Muscle of arm (tissue), 12 donors: ENCODE results near the gene KMT2D. TPM values are rescaled to one million over a fixed set of nuclear protein-coding genes. Genes with fewer than 3 reads are reported as not detected.

Source experiments
- DNase-seq: peaks from one replicate; pipeline ENCODE4 v3.0.0-alpha.2; 2013
- polyA plus RNA-seq, 12 donors: library from polyadenylated mRNA; unstranded; fragments of 120-200 nt; gene quantifications; one replicate each; pipeline ENCODE4 v1.2.1, GENCODE V29; 2013; ENCODE audit not compliant: insufficient read length in 12 of 12

The KMT2D gene
- polyA plus RNA-seq, 12 donors = 29.4 to 59.8 (median 38.2) TPM

GRCh38 chr12:49054524-49054923 lies 6.1 kb downstream of the KMT2D start:
- DNase-seq = no peak

DNA sequence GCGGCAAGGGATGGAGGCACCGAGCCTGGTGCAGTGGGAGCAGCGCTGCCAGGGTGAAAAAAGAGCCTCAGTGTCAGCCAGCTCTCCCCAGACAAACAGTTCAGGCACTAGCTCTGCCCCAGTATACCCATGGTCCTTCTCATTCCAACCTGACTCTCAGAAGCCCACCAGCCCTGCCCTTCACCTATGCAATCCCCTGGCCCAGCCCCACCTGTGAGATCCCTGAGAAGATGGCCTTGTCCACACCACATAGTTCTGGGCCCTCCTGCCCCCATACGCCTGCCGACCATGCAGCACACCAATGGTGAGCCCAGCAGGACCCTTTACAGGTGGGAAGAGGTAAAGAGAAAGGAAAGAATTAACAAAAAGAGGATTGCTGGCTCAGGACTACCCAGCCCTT lies 6.5 kb downstream of the KMT2D start:
- DNase-seq = no peak

DNA sequence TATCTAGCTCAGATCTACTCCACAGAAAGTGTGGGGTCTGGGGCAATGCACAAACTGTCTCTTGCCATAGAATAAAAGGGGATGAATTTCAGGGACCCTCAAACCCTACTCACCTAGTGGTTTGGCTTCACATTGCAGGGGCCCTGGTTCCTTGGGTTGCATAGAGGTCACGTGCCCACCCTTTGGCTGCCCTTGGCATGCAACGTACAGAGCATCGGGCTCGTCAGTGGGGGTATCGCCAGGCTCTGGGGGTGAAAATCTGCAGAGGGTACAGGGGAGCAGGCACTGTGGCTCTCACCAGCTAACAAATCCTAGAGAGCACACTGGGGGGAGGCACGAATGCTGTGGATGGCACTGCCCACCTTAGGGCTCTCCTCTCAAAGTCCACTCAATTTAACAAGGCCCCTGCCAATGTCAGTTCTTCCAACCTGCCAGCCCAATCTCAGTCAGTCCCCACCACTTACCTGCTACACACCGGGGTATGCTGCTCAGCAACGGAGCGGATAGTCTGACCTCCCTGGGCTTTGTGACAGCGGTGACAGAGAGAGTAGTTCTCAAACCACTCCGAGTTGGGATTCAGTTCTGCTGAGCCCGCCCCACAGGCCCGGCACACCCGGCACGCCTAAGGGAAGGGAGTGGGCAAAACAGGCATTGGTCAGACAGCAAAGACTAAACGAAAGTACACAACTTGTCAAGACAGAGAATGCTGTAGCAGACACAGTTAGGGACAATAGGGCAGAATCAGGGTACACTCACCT lies 8.0 kb downstream of the KMT2D start:
- DNase-seq = no peak

GRCh38 chr12:49051777-49052438 lies 8.7 kb downstream of the KMT2D start:
- DNase-seq = no peak

- no peak for DNase-seq
Measured at GRCh38 chr12:49051373-49051764, 9.2 kb downstream of the KMT2D start.

- no peak for DNase-seq
Measured at GRCh38 chr12:49050507-49051372, 9.9 kb downstream of the KMT2D start.

DNA sequence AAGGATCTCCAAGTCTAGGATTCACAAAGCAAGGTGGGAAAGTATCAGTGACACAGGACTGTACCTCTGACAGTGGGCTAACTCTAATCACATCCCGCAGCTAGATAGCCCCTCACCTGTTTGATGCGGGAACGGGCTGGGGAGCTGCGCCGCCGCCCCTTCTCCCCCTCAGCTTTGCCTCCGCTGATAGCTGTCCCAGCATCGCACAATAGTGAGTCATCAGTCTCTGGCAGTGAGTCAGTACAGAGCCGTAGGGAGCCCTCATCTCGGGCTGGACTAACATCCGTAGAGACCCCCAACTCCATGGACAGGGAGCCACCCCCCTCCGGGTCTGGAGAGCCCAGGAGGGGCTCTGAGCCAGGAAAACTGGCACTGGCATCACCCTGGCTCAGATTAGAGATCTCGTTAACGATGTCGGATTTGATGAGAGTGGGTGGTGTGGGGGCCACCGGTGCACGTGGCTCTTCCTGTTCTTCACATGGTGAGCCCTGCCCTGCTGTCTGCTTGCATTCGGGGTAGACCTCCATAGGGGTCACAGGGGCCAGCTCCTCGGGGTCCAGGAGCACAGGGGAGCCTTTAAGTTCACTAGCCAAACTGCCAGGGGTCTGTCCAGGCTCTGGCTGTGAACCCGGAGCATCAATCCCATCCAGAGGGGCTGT lies 10.9 kb downstream of the KMT2D start:
- DNase-seq = no peak

GRCh38 chr12:49048953-49049352 lies 11.6 kb downstream of the KMT2D start:
- no peak for DNase-seq

DNA sequence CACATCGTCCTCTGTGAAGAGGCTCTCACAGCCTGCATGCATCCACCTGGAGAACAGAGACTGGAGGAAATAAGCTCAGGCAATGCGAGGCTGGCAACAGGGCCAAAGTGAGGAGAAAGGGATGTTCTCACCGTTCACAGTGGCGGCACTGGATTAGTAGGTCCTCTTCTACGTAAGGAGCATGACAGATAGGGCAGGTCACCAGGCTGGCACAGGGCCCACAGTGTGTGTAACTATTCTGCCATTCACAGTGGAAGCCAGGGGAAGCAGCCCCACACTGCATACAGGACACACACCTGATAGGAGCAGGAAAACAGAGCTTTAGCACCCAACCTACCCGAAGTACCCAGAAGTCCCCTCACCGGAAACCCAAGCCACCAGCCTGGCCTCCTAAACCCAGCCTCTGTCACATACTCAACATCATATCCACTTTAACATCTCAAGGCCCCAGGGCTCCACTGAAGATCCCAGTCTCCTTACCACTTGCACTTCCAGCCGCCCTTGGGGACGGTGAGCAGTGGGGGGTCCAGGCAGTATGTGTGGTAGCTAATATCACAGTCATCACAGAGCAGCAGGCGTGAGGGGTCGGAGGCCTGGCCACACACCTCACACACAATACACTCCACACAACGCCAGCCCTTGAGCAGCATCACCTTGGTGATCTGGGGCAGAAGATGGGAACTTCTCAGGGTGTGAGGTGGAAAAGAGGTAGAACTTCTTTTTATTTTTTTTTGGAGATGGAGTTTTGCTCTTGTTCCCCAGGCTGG lies 14.3 kb downstream of the KMT2D start:
- no peak for DNase-seq

GRCh38 chr12:49044660-49045059 lies 15.9 kb downstream of the KMT2D start:
- DNase-seq = no peak

GRCh38 chr12:49043856-49044258 lies 16.7 kb downstream of the KMT2D start:
- no peak for DNase-seq

DNA sequence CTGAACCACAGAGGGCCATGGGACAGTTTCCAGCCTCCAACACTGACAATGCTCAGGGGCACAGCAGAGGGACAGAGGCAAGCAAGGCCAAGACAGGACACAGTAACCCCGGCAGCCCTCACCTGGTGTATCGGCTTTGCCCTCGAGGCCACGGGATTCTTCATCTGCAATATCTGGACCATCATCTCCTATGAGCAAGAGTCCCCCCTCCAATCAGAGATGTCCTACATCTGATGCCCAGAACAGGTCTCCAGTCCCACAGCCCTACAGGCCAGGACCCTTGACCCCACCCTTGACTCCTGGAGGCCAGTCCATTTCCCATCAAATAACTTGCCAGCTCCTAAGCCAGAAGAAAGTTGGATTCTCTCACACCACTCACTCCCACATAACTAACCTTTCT lies 17.4 kb downstream of the KMT2D start:
- no peak for DNase-seq

DNA sequence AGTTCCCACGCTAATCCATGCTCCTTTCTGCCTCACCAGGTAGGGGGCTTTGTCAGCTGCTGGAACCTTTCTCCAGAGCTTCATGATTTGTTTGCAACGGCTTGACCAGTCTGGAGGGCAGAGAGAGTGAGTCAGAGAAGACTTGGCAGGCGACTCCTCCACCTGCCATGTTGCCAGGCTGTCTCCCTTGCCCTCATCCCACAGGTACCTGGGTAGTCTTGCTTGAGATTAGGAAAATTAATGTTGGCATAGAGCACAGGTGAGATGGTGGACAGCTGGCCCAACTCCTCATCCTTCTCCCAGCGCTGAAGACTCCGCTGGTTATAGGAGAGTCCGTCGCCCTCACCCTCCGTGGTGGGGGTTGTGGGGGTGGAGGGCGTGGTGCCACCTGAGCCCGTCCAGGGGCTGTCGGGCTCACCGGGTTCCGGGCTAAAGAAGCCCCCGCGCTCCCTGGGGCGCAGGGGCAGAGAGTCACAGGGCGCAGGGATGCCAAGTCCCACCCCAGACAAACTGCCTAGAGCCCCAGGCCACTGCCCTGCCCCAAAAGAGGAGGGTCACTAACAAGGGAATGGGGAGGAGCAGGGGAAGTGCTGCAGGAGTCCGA lies 18.6 kb downstream of the KMT2D start:
- DNase-seq = no peak

- no peak for DNase-seq
Measured at GRCh38 chr12:49041036-49041880, 19.3 kb downstream of the KMT2D start.

DNA sequence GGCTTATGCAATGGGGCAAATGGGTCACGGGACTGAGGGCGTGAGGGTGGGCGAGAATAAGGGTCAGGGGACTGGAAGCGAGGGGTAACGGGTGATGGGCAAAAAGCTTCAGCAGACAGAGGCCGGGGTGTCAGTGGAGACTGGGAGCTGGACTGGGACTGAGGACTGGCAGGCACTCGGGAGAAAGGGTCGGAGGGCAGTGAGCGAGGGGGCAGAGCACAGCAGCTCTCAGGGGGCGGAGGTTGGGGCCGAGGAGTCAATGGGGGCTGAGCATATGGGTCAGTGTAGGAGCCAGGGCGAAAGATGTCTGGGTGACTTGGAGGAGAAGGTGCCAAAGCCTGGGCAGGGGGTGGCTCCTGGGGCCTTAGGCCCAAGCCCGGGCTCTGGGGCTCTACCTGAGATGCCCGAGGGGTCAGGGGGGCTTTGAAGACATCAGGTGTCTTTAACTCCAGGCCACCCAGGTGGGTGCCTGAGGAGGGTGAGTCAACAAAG lies 20.2 kb downstream of the KMT2D start:
- DNase-seq = no peak

DNA sequence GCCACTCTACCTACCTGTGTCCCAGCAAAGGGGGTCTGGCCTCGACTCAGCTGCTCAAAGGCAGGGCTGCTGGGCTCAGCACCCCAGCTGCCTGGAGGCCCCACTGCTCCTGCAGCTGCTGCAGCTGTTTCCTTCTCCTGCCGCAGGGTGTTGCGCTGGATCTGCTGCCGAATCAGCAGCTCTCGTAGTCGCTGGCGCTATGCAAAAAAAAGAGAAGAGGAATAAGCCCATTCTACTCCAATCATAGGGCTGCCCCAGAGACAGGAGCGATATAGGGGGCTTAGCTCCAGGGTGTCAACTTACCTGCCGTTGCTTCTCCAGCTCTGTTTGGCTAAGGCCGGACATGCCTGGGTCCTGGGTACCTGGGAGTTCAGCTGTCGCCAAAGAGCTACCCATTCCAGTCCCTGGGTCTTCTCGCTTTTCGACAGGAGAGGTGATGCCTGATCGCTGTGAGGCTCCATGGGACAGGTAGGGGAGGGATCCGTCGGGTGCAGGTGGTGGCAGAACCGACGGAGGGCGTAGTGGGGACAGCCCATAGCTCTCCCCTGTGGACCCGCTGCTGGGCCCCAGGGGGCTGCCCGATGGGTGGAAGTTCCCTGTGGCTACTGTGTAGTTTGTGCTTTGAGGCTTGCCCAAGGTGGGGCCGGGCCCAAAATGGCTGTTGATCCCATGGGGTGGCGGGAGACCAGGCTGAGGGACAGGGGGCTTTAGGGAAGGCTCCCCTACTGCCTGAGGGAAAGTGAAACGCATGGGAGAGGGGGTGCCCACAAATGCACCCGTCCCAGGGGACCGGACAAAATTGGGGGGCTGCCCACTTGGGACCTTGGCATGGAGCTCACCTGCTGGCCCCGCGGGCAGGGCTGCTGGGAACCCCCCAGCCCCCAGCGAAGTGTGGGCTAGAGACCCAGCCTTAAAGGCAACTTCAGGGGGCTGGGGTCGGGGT lies 20.9 kb downstream of the KMT2D start:
- no peak for DNase-seq

GRCh38 chr12:49038291-49038955 lies 22.2 kb downstream of the KMT2D start:
- no peak for DNase-seq

- no peak for DNase-seq
Measured at GRCh38 chr12:49037947-49038237, 22.7 kb downstream of the KMT2D start.
